Transverse colon (tissue), 4 donors: Measurements from ENCODE around the gene TMEM132D. TPM values are rescaled to one million over a fixed set of nuclear protein-coding genes. Genes with fewer than 3 reads are reported as not detected.

ENCODE experiments used
- DNase-seq: peaks from one replicate; pipeline ENCODE4 v3.0.0-alpha.2; 2019
- H3K27ac ChIP-seq, 4 donors: fragments of 200-600 bp; sonication (generic); 2 replicates each; pipeline ENCODE4 v1.5.1; 2016 to 2018; ENCODE audit warnings: inconsistent platforms in 4 of 4
- H3K27me3 ChIP-seq: fragments of 200-600 bp; sonication (generic); 2 replicates; pipeline ENCODE4 v1.5.1; 2017; ENCODE audit warnings: inconsistent platforms
- H3K36me3 ChIP-seq, 4 donors: fragments of 200-600 bp; sonication (generic); 2 replicates each; pipeline ENCODE4 v1.5.1; 2017 to 2019; ENCODE audit warnings: inconsistent platforms in 4 of 4
- H3K4me1 ChIP-seq, 4 donors: fragments of 200-600 bp; sonication (generic); 2 replicates each; pipeline ENCODE4 v1.5.1; 2017 to 2020; ENCODE audit warnings: inconsistent platforms in 4 of 4
- H3K4me3 ChIP-seq, 4 donors: fragments of 200-600 bp; sonication (generic); 1 replicate in 1 of 4; 2 replicates in 3 of 4; pipeline versions ENCODE4 v1.5.1 to v1.6.1; 2017 to 2019; ENCODE audit warnings: inconsistent platforms in 4 of 4
- H3K9me3 ChIP-seq, 2 donors: fragments of 200-600 bp; sonication (generic); 2 replicates each; pipeline ENCODE4 v1.5.1; 2017 to 2019; ENCODE audit warnings: inconsistent platforms in 2 of 2
- EP300 ChIP-seq: sonication (generic); formaldehyde crosslinking; IDR thresholded peaks from one replicate; pipeline ENCODE4 v1.6.1; 2017; ENCODE audit warnings: antibody characterized with exemption, low read depth
- POLR2A ChIP-seq: fragments of 450-650 bp; IDR thresholded peaks from one replicate; pipeline ENCODE4 v1.6.1; 2016; ENCODE audit warnings: antibody characterized with exemption, mild to moderate bottlenecking, moderate library complexity
- POLR2AphosphoS5 ChIP-seq, 3 donors: sonication (generic); formaldehyde crosslinking; IDR thresholded peaks; one replicate each; pipeline ENCODE4 v1.6.1; 2016; ENCODE audit warnings: antibody characterized with exemption in 3 of 3
- WGBS, 2 donors: methylation state at CpG; one replicate each; pipeline ENCODE4 v1.1.5; 2018; ENCODE audit warnings: low coverage in 1 of 2; 5-methylcytosine and 5-hydroxymethylcytosine counted together
- in situ Hi-C, 4 donors: fragments of 200-750 bp; cut with MboI; loops; one replicate each; pipeline versions ENCODE4 v1.15.0 to v1.15.1; 2017; ENCODE audit warnings: low sequenced_read_pairs in 3 of 4, low pct_ligation_motif_present in 1 of 4, low pct_unique_long_range_greater_than_20kb in 1 of 4
- intact Hi-C: fragments of 100-400 bp; cut with DNase I; formaldehyde crosslinking; loops from one replicate; pipeline ENCODE4 v1.15.1; 2023; ENCODE audit warnings: low total_unique reads
- total RNA-seq, 4 donors: library from RNA; depleted of rRNA; stranded (reverse); fragments of >200 nt; gene quantifications; one replicate each; pipeline ENCODE4 v1.1.0, GENCODE V29; 2016
- TF ChIP-seq, protein P1 (sequence below), 5 experiments: fragments of 200-600 bp in 3 of 5; fragments of 450-650 bp in 2 of 5; sonication (generic) in 3 of 5; IDR thresholded peaks; 1 replicate in 2 of 5; 2 replicates in 3 of 5; pipeline ENCODE4 v1.5.1; 2016 to 2017; ENCODE audit warnings: antibody characterized with exemption in 5 of 5, inconsistent platforms in 3 of 5, mild to moderate bottlenecking in 2 of 5, moderate library complexity in 1 of 5

TMEM132D gene
- total RNA-seq, 4 donors from 2014 or later: 0.48 to 0.55 TPM; not detected in 2

- peaks cover 0 to 3% of the 10 kb centered on the region in 2 donors for H3K9me3 ChIP-seq
- H3K4me1 ChIP-seq: no peaks in the 10 kb centered on the region
- DNase-seq: no peak
- no peaks in the 10 kb centered on the region for H3K27me3 ChIP-seq
- intact Hi-C loops (no loop called here), in situ Hi-C loops (no loop called here)
- no peaks in the 10 kb centered on the region for H3K36me3 ChIP-seq
- no peak overlapping the region for H3K4me3 ChIP-seq
- no peak overlapping the region for H3K27ac ChIP-seq
- 72 to 84% methylated on average over 3 to 5 of the region's 5 CpGs for WGBS, 2 donors
- TF ChIP-seq POLR2AphosphoS5 (IDR thresholded peaks at IDR 0.05) (no peak), EP300 (no peak), POLR2A (no peak)
- TF ChIP-seq, protein P1, sequence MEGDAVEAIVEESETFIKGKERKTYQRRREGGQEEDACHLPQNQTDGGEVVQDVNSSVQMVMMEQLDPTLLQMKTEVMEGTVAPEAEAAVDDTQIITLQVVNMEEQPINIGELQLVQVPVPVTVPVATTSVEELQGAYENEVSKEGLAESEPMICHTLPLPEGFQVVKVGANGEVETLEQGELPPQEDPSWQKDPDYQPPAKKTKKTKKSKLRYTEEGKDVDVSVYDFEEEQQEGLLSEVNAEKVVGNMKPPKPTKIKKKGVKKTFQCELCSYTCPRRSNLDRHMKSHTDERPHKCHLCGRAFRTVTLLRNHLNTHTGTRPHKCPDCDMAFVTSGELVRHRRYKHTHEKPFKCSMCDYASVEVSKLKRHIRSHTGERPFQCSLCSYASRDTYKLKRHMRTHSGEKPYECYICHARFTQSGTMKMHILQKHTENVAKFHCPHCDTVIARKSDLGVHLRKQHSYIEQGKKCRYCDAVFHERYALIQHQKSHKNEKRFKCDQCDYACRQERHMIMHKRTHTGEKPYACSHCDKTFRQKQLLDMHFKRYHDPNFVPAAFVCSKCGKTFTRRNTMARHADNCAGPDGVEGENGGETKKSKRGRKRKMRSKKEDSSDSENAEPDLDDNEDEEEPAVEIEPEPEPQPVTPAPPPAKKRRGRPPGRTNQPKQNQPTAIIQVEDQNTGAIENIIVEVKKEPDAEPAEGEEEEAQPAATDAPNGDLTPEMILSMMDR (IDR thresholded peaks at IDR 0.05): no peak
These were observed 665.9 kb downstream of the TMEM132D start for GRCh38 chr12:129237881-129238280.

DNA sequence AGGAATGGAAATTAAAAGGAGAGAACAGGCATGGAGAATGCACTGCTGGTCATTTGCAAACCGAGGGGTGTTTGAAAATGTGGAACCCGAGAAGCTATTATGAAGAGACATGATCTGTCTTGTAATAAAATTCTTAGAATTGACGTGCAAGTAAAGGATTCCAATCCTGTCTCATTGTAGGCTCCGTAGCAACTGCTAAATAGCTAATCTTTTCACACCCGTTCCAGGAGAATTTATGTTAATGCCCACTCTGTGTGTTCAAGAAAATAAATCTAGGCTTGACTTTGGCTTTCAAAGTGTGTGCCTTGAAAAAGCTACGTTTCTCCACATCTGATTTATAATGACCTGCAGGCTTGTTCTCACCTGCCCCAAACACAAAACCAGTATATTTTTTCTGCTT, 669.6 kb downstream of the TMEM132D start:
- Histone ChIP-seq H3K4me3 (no peak overlapping the region), H3K9me3 (no peaks in the 10 kb centered on the region), H3K27me3 (no peaks in the 10 kb centered on the region), H3K36me3 (no peaks in the 10 kb centered on the region), H3K27ac (no peak overlapping the region), H3K4me1 (no peaks in the 10 kb centered on the region)
- no peak for DNase-seq
- TF ChIP-seq EP300 (no peak), POLR2A (no peak), POLR2AphosphoS5 (IDR thresholded peaks at IDR 0.05) (no peak)
- TF ChIP-seq, protein P1 (IDR thresholded peaks at IDR 0.05): no peak
- WGBS, 2 donors: 58 to 71% methylated on average over 6 of the region's 6 CpGs
- in situ Hi-C loops: no loop called here
- intact Hi-C loops: no loop called here

- Histone ChIP-seq H3K36me3 (no peaks in the 10 kb centered on the region), H3K27ac (no peak overlapping the region), H3K27me3 (no peaks in the 10 kb centered on the region), H3K4me1 (no peaks in the 10 kb centered on the region), H3K4me3 (no peak overlapping the region), H3K9me3 (no peaks in the 10 kb centered on the region)
- WGBS, 2 donors: 47 to 79% methylated on average over 3 of the region's 3 CpGs
- DNase-seq: no peak
- in situ Hi-C loops: no loop called here
- TF ChIP-seq, protein P1 (IDR thresholded peaks at IDR 0.05): no peak
- TF ChIP-seq POLR2A: no peak
- TF ChIP-seq POLR2AphosphoS5 (IDR thresholded peaks at IDR 0.05): no peak
- intact Hi-C loops: no loop called here
These were observed 672.3 kb downstream of the TMEM132D start for GRCh38 chr12:129231491-129231890.

- H3K9me3 ChIP-seq: no peaks in the 10 kb centered on the region
- WGBS, 2 donors: 83 to 88% methylated on average over 3 to 4 of the region's 4 CpGs
- H3K36me3 ChIP-seq: no peaks in the 10 kb centered on the region
- intact Hi-C loops: no loop called here
- H3K4me3 ChIP-seq: no peak overlapping the region
- in situ Hi-C loops: no loop called here
- TF ChIP-seq, protein P1 (IDR thresholded peaks at IDR 0.05): no peak
- no peak for TF ChIP-seq POLR2AphosphoS5 (IDR thresholded peaks at IDR 0.05)
- no peak for TF ChIP-seq POLR2A
- no peak for TF ChIP-seq EP300
- no peak overlapping the region for H3K27ac ChIP-seq
- H3K4me1 ChIP-seq: no peaks in the 10 kb centered on the region
- no peak for DNase-seq
- H3K27me3 ChIP-seq: no peaks in the 10 kb centered on the region
These were observed 672.8 kb downstream of the TMEM132D start for GRCh38 chr12:129230995-129231394.
